KMS-11 (cell line): ENCODE results near the gene ADAMTSL5.

Experiments
- H2AFZ ChIP-seq: fragments of 200-600 bp; sonication (generic); 2 replicates; pipeline ENCODE4 v1.6.1; 2016; ENCODE audit warnings: antibody characterized with exemption, mixed run types, low read depth
- H3K27ac ChIP-seq: fragments of 200-600 bp; sonication (generic); 2 replicates; pipeline ENCODE4 v1.6.1; 2016; ENCODE audit warnings: mild to moderate bottlenecking, mixed run types
- H3K27me3 ChIP-seq: fragments of 200-600 bp; sonication (generic); 2 replicates; pipeline ENCODE4 v1.6.1; 2017; ENCODE audit warnings: mild to moderate bottlenecking, low read depth, mixed run types, moderate library complexity; ENCODE audit not compliant: insufficient read depth
- H3K36me3 ChIP-seq: fragments of 200-600 bp; sonication (generic); 2 replicates; pipeline ENCODE4 v1.6.1; 2017; ENCODE audit warnings: mild to moderate bottlenecking, mixed run types; ENCODE audit not compliant: insufficient read depth
- H3K4me1 ChIP-seq: fragments of 200-600 bp; sonication (generic); 2 replicates; pipeline ENCODE4 v1.6.1; 2016; ENCODE audit warnings: mild to moderate bottlenecking, low read depth, mixed run types; ENCODE audit not compliant: poor library complexity, severe bottlenecking
- H3K4me2 ChIP-seq: fragments of 200-600 bp; sonication (generic); 2 replicates; pipeline ENCODE4 v1.7.0; 2016; ENCODE audit warnings: mild to moderate bottlenecking, mixed run types
- H3K4me3 ChIP-seq: fragments of 200-600 bp; sonication (generic); IDR thresholded peaks from 2 replicates; pipeline ENCODE4 v1.6.1; 2017; ENCODE audit warnings: low read depth, low read length, mixed read lengths; ENCODE audit not compliant: insufficient read depth
- H3K79me2 ChIP-seq: fragments of 200-600 bp; sonication (generic); 2 replicates; pipeline ENCODE4 v1.6.1; 2016; ENCODE audit warnings: low read depth, mixed run types; ENCODE audit not compliant: insufficient read depth
- H3K9ac ChIP-seq: fragments of 200-600 bp; sonication (generic); 2 replicates; pipeline ENCODE4 v1.6.1; 2016; ENCODE audit warnings: mild to moderate bottlenecking, mixed run types
- H4K20me1 ChIP-seq: fragments of 200-600 bp; sonication (generic); 2 replicates; pipeline ENCODE4 v1.6.1; 2016; ENCODE audit warnings: mild to moderate bottlenecking, mixed run types; ENCODE audit not compliant: insufficient read depth
- CTCF ChIP-seq: fragments of 200-600 bp; sonication (generic); conservative IDR thresholded peaks from 2 replicates; pipeline ENCODE4 v1.6.1; 2017; ENCODE audit warnings: low read depth, mild to moderate bottlenecking, antibody characterized with exemption, low read length, moderate library complexity, mixed read lengths

The ADAMTSL5 gene

GRCh38 chr19:1494115-1494815, 18.6 kb downstream of the ADAMTSL5 start:
- no peak overlapping the region for H3K9ac ChIP-seq
- peaks cover 72% of the 10 kb centered on the region for H3K27me3 ChIP-seq
- H4K20me1 ChIP-seq, result no peaks in the 10 kb centered on the region
- H2AFZ ChIP-seq, result no peak overlapping the region
- H3K4me1 ChIP-seq, result peaks cover 4% of the 10 kb centered on the region
- no peak for TF ChIP-seq CTCF
- H3K27ac ChIP-seq, result no peak overlapping the region
- H3K4me3 ChIP-seq, result no peak overlapping the region
- no peaks in the 10 kb centered on the region for H3K79me2 ChIP-seq
- H3K36me3 ChIP-seq, result no peaks in the 10 kb centered on the region
- H3K4me2 ChIP-seq, result no peak overlapping the region

DNA sequence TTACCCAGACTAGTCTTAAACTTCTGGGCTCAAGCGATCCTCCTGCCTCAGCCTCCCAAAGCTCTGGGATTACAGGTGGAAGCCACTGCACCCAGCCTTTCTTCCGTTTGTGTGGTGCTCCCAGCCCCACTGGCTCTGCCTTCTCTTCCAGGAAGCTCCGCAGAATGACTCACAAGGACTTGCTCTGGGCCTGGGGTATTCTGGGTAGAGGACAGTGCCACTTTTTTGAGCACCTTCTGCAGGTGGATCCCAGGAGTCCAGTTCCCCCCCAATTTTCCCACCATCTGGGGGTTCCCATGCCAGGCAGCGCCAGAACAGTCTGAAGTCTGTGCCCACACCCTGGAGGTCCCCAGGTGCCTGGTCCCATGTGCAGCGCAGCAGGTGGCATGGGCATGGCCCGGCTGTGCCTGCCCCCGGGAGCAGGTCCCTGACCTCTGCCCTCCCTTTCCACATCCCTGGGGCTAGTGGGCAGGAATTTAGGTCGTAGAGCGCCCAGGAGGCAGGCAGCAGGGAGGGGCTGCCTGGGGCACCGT, 20.3 kb downstream of the ADAMTSL5 start:
- H3K9ac ChIP-seq, result no peak overlapping the region
- no peak overlapping the region for H3K27ac ChIP-seq
- H3K79me2 ChIP-seq, result no peaks in the 10 kb centered on the region
- peaks cover 7% of the 10 kb centered on the region for H3K4me1 ChIP-seq
- H4K20me1 ChIP-seq, result no peaks in the 10 kb centered on the region
- peaks cover 70% of the 10 kb centered on the region for H3K27me3 ChIP-seq
- no peak for TF ChIP-seq CTCF
- no peak overlapping the region for H3K4me2 ChIP-seq
- H2AFZ ChIP-seq, result no peak overlapping the region
- no peaks in the 10 kb centered on the region for H3K36me3 ChIP-seq
- no peak overlapping the region for H3K4me3 ChIP-seq

DNA sequence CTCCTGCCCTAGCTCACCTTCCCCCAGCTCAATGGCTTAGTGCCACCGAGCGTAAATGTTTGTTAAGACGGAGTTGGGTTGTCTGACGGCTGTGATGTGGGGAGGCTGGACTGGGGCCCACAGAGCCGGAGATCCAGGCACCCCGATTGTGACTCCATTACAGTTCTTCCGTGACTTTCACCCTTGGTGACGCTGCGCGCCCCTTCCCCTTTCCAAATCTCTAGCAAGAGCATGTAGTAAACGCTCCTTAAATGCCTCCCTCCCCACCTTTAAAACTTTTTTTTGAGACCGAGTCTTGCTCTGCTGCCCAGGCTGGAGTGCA, 21.0 kb downstream of the ADAMTSL5 start:
- Histone ChIP-seq H3K27ac (no peak overlapping the region), H3K36me3 (no peaks in the 10 kb centered on the region), H3K4me1 (peaks cover 7% of the 10 kb centered on the region), H4K20me1 (no peaks in the 10 kb centered on the region), H2AFZ (no peak overlapping the region), H3K4me2 (no peak overlapping the region), H3K4me3 (no peak overlapping the region), H3K79me2 (no peaks in the 10 kb centered on the region), H3K27me3 (peaks cover 67% of the 10 kb centered on the region), H3K9ac (no peak overlapping the region)
- no peak for TF ChIP-seq CTCF

DNA sequence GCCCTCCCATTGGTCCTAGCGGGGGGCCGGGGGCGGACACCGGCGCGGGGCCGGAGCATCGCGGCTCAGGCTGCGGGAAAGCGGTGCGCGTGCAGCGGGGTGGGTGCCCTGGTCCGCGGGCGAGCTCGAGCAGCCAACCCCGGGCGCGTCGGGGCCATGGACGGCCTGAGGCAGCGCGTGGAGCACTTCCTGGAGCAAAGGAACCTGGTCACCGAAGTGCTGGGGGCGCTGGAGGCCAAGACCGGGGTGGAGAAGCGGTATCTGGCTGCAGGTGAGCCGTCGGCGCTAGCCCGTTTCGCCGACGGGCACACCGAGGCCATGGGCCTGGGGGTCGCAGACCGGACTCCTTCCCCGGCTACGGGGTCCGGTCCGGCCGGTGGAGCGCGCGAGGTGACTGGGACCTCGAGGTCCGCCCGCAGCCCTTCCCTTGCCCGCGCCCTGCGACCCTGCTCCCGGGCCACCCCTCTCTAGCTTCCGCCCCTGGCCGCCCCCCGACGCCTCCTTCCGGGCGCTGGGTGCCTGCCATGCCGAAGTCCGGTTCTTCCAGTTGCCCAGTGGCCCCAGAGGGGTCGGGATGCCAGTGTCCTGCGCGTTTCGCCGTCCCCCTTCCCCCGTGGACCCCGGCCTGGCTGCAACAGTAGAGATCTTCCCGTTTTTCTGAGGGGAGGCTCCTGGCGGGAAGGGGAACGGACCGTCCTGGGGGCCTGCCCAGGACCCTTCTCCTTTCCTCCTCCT, 21.5 kb downstream of the ADAMTSL5 start, which contains the start of gene REEP6:
Gene REEP6, plus strand, starts transcription at position 68 of the 735 bp plus-strand sequence. Its CDS starts 89 bp downstream, at position 157.
- Histone ChIP-seq H4K20me1 (no peaks in the 10 kb centered on the region), H2AFZ (peak within 1 kb of the TSS; percentile 94), H3K36me3 (no peaks in the 10 kb centered on the region), H3K4me3 (no peak within 1 kb of the TSS), H3K4me2 (peak within 1 kb of the TSS; percentile 93), H3K27me3 (peaks cover 62% of the 10 kb centered on the region), H3K27ac (no peak within 1 kb of the TSS), H3K9ac (no peak within 1 kb of the TSS; the same call in 1 of the 2 replicates), H3K4me1 (peaks cover 7% of the 10 kb centered on the region), H3K79me2 (no peaks in the 10 kb centered on the region)
- no peak for TF ChIP-seq CTCF
